GM21515 (cell line): ENCODE results near the gene GPSM3.
A peak's percentile ranks its signal among the peaks of the same experiment; 100 is the strongest.

ENCODE experiments used
- ATAC-seq: cut with Tn5 transposase; IDR thresholded peaks from one replicate; pipeline ENCODE4 v1.9.1; 2021; ENCODE audit not compliant: unreplicated experiment

The GPSM3 gene

GRCh38 chr6:32175711-32176475 lies 16.6 kb downstream of the GPSM3 start, which contains the start of gene AGPAT1:
TSS of gene AGPAT1 (minus strand) at chr6:32176084. CDS start at chr6:32171496, 4,588 bp downstream.
- ATAC-seq: peak; percentile 42

- no peak for ATAC-seq
These were observed 17.1 kb downstream of the GPSM3 start for GRCh38 chr6:32175322-32175710.

GRCh38 chr6:32174416-32174815 lies 18.0 kb downstream of the GPSM3 start:
- ATAC-seq: no peak

- no peak for ATAC-seq
These were observed 19.3 kb downstream of the GPSM3 start for GRCh38 chr6:32173051-32173727.

- ATAC-seq: no peak
These were observed 21.2 kb downstream of the GPSM3 start for GRCh38 chr6:32171234-32171633.

GRCh38 chr6:32170294-32170693 lies 22.1 kb downstream of the GPSM3 start:
- ATAC-seq: no peak

- ATAC-seq: no peak
These were observed 23.4 kb downstream of the GPSM3 start for GRCh38 chr6:32168807-32169591.

GRCh38 chr6:32168350-32168749 lies 24.1 kb downstream of the GPSM3 start:
- no peak for ATAC-seq

GRCh38 chr6:32167761-32168262 lies 24.6 kb downstream of the GPSM3 start:
- ATAC-seq: no peak

- ATAC-seq: no peak
These were observed 25.2 kb downstream of the GPSM3 start for GRCh38 chr6:32167154-32167760.

- no peak for ATAC-seq
These were observed 25.9 kb downstream of the GPSM3 start for GRCh38 chr6:32166411-32167061.

- no peak for ATAC-seq
These were observed 28.1 kb downstream of the GPSM3 start, which contains the start of gene EGFL8 for GRCh38 chr6:32164295-32164694. TSS of gene EGFL8 (plus strand) at chr6:32164595. CDS start at chr6:32166166, 1,571 bp downstream.

GRCh38 chr6:32163559-32164258 lies 28.7 kb downstream of the GPSM3 start:
- ATAC-seq: no peak

GRCh38 chr6:32158052-32158451 lies 34.4 kb downstream of the GPSM3 start:
- no peak for ATAC-seq

- ATAC-seq: no peak
These were observed 35.6 kb downstream of the GPSM3 start for GRCh38 chr6:32156891-32157290.

- no peak for ATAC-seq
These were observed 37.8 kb downstream of the GPSM3 start for GRCh38 chr6:32154514-32155161.

- ATAC-seq: no peak
These were observed 38.6 kb downstream of the GPSM3 start, which contains the start of gene PPT2 for GRCh38 chr6:32153564-32154513. TSS of gene PPT2 (plus strand) at chr6:32154141. CDS start at chr6:32154595, 454 bp downstream.
